HG03280 (cell line): Measurements from ENCODE around the gene AP5Z1.
"Not testable (repeated sequence)": the region's sequence is repeated elsewhere in the genome, so short reads cannot be mapped to it uniquely, and the experiment has no call there.

Experiments
- ATAC-seq: cut with Tn5 transposase; IDR thresholded peaks from one replicate; pipeline ENCODE4 v1.9.1; 2021; ENCODE audit warnings: mild to moderate bottlenecking, moderate library complexity; ENCODE audit not compliant: unreplicated experiment

Gene AP5Z1

GRCh38 chr7:4787541-4787940, 12.1 kb downstream of the AP5Z1 start:
- no peak for ATAC-seq

- no peak for ATAC-seq
Measured at GRCh38 chr7:4787947-4788626, 12.7 kb downstream of the AP5Z1 start.

DNA sequence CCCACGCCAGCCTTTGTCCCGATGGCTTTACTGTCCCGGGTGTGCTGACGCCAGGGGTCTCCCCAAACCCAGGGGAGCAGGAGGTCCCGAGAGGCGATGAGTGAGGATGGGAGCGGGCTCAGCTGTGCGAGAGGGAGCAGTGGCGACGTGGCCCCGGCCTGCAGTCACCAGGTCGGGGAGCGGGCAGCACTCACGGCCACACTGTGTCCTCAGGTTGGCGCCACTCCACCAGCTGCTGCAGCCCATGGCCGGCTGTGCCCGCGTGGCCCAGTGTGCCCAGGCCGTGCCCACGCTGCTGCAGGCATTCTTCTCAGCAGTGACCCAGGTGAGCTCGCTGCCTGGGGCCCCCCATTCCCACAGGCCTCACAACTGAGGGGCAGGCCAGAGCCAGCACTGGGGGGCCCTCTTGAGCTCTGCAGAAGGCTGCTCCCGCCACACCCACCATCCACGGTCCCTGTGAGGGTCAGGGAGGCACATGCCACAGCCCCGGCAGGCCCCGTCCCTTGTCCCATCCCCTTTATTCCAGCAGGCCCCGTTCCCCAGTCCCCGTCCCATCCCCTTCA, 13.3 kb downstream of the AP5Z1 start:
- no peak for ATAC-seq

DNA sequence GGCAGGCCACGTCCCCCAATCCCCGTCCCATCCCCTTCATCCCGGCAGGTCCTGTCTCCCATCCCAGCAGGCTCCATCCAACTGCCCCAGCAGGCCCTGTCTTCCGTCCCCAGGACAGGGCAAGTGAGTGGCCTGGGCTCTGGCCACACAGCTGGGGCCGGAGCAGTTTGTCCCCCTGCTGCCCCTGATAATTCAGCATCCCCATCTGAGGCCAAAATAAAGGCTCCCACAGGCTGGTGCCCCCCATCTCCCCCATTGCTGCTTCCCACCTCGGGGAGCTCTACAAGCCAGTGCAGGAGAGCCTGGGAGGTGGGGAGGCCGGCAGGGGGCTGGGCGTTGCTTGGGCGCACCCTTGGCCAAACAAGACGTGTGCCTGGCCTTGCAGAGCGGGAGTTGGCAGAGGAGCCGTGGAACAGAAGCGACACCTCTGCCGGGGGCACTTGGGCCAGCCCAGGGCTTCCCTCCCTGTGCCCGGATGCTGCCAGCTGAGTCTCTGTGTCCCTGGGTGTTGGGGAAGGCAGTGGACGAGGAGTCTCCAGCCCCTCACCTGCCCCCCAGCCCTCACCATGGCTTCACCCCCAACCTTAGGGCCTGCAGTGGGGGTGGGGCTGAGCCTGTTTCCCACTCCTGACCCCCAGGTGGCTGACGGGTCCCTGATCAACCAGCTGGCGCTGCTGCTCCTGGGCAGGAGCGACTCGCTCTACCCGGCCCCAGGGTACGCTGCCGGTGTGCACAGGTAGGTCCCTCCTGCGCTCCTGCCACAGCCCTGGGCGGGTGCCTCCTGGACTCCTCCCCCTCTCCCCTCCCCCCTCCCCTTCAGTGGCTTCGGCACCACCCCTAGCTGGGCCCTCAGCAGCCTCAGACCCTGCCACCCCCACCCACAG, 14.0 kb downstream of the AP5Z1 start:
- no peak for ATAC-seq

GRCh38 chr7:4790078-4790465, 14.6 kb downstream of the AP5Z1 start:
- ATAC-seq, result no peak

GRCh38 chr7:4790516-4790991, 15.1 kb downstream of the AP5Z1 start:
- no peak for ATAC-seq

GRCh38 chr7:4791101-4791737, 15.8 kb downstream of the AP5Z1 start:
- no peak for ATAC-seq

DNA sequence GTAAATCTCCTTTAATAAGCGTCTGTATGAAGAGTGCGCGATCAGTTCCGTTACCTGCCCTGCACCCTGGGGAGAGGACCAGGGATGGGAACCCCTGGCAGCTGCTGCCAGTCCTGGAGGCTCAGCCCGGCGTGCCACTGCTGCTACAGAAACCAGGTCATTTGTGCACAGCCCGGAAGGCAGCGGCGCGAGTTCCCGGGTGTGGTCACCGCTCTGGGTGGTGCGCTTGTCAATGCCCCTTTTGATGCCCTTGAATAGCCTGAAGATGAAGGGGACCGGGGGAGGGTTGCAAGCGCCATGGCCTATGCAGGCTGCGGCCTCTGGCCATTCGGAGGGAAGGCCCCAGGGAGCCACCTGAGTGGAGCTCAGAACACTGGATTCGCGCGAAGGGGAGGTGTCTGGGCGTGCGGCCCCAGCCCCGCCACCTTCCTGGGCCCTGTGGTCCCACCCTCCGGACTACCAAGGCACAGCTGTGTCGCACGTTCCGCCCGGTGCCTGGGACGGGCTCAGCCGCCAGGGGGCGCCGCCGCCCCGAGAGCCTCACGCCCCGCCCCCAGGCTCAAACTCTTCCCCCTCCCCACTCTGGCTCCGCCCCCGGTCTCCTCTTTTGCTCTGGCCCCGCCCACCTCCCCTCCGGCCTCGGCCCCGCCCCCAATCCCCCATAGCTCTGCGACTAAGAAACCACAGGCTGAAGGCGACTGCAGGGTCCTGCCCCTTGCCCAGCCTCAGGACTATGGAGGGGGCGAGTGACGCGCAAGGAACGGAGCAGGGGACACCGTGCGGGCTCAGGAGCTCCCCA, 16.5 kb downstream of the AP5Z1 start:
- ATAC-seq, result no peak

DNA sequence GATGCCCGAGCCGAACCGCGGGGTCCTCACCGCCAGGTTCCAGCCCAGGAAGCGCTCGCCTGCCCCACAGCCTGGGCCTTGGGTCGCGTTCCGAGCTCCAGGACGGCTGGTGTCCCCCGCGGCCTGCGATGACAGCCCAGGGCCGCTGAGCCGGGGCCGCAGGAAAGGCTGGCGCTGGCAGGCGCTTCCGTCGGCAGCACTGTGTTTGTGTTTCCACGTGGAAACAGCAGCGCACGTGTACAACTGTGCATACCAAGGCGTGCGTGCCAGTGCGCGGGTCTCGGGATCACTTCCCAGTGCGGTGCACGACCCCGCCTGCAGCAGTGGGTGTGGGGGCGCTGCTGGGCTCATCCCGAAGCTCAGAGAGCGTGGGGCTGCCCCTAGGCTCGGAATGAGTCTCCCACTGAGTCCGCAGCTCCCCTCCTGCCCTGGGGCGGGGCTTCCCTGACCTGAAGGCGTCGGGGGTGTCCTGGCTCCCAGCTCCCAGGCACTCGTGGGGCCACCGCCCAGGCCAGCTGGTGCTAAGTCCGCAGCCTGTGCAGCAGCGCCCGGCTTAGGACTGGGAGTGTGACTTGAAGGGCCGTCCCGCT, 17.2 kb downstream of the AP5Z1 start:
- ATAC-seq, result no peak

DNA sequence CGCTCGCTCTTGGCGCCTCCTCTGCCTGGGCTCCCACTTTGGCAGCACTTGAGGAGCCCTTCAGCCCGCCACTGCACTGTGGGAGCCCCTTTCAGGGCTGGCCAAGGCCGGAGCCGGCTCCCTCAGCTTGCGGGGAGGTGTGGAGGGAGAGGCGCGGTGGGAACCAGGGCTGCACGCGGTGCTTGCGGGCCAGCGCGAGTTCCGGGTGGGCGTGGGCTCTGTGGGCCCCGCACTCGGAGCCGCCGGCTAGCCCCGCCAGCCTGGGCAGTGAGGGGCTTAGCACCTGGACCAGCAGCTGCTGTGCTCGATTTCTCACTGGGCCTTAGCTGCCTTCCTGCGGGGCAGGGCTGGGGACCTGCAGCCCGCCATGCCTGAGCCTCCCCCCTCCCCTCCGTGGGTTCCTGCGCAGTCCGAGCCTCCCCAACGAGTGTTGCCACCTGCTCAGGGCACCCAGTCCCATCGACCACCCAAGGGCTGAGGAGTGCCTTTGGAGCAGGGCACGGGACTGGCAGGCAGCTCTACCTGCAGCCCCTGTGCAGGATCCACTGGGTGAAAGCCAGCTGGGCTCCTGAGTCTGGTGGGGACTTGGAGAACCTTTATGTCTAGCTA, 18.1 kb downstream of the AP5Z1 start:
- not testable (repeated sequence) for ATAC-seq

DNA sequence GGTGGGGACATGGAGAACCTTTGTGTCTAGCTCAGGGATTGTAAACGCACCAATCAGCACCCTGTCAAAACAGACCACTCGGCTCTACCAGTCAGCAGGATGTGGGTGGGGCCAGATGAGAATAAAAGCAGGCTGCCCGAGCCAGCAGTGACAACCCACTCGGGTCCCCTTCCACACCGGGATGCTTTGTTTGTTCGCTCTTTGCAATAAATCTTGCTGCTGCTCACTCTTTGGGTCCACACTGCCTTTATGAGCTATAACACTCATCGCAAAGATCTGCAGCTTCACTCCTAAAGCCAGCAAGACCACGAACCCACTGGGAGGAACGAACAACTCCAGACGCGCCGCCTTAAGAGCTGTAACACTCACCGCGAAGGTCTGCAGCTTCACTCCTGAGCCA, 18.7 kb downstream of the AP5Z1 start:
- ATAC-seq, result not testable (repeated sequence)

GRCh38 chr7:4794591-4795350, 19.3 kb downstream of the AP5Z1 start:
- ATAC-seq, result no peak

- ATAC-seq, result no peak
Measured at GRCh38 chr7:4796453-4796852, 21.0 kb downstream of the AP5Z1 start.

DNA sequence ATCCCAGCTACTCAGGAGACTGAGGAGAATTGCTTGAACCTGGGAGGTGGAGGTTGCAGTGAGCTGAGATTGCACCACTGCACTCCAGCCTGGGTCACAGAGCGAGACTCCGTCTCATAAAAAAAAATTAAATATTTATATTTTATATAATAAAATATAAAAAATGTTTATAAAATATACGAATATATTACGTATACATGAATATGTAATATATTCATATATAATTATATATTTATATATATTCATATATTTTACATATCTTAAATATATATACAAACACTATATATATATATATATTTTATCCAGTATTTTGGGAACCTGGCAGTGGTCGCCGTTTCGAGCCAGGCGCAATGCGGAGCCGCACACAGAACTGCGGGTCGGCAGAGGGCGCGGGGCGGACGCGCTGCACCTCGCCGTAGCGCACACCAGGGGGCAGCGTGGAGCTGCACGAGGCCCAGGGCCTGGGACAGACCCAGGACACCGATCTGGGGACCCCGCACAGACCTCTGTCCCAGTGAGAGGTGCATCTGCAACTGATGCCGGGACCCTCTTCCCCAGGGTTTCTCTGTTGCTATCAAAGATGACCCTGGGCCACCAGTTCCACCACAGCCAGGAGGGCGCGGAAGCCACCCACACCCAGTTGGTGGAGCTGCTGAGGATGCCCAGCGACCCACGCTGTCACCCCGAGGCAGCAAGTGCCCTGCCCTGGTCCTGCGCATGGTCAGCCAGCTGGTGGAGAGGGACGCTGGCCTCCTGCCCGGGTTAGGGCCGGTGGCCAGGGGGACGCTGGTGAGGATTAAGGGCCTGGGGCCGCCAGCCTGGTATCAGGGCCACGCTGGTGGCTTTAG, 22.7 kb downstream of the AP5Z1 start:
- ATAC-seq, result no peak

DNA sequence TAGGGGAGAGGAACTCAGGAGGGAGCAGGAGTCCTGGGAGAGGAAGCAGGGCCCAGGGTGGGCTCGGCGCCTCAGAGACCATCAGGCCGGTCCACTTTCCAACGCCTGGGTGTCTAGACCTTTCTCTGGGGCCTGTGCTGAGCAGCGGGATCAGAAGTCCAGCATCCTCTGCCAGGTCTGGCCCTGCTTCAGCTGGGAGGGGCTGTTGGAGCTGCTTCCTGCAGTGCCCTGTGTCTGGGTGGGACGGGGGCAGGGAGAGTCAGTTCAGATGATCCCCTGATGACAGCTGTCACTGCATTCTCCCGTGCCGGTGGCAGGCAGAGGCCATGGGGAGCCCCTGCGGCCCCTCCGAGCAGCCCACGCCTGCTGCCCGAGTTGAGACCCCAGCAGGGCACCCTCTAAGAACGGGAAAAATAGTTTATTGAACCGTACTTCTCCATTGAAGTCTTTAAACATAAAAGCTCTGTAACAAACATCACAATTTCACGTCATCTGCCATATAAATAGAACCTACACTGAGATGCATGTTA, 23.3 kb downstream of the AP5Z1 start:
- ATAC-seq, result no peak

- ATAC-seq, result no peak
Measured at GRCh38 chr7:4799508-4800268, 24.3 kb downstream of the AP5Z1 start.

DNA sequence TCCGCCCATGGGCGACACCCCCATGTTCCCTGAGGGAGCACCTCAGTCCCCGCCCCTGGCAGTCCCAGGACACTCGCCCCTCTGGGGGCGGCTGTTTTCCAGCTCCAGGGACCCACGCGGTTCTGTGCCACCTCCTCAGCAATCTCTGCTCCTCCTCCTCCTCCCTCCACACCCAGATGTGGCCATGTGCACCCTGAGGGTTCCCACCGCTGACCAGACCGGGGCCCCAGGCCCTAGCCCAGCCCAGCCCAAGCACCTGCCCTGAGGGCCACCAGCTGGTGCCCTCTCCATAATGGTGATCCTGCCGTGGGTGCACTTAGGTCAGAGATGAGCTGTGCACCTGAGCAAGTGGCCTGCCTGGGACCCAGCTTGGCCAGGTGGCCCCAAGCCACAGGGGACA, 25.1 kb downstream of the AP5Z1 start:
- no peak for ATAC-seq
